Stimulated activated CD8-positive, alpha-beta memory T cell treated with anti-CD3 and anti-CD28 coated beads, Interleukin-4, amount 100 ng/mL, for 1 hour (primary cell): ENCODE data around the gene PRKCA.
A peak's percentile ranks its signal among the peaks of the same experiment; 100 is the strongest.

Source experiments
- DNase-seq, 2 donors: peaks; one replicate each; pipeline ENCODE4 v3.0.0-alpha.2; 2020; ENCODE audit warnings: low read depth in 2 of 2, low spot score in 1 of 2

Gene PRKCA

DNA sequence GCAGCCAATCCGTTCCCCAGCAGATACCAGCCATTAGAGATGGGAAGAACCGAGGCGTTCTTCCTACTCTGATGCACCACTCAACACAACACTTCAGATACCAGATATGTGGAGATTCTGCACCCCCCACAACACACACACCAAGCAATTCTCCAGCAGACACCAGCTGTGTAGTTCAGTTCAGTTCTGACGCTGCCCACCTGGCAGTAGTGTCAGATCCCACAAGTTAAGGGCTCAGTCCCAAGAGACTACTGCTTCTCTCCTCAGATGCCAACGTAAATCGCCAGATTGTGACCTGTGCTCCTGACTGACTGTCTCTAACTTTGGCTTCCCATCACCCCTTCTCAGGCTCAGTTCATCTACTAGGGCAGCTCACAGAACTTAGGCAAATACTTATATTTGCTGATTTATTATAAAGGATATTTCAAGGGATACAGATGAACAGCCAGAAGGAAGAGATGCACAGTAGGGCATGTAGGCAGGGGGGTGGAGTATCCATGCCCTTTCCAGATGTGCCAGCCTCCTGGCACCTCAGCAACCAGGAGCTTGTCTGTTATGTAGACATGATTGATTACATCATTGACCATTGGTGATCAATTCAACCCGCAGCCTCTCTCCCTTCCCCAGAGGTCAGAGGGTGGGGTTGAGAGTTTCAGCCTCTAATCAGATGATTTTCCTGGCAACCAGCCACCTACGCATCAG, 110.6 kb downstream of the PRKCA start:
- DNase-seq, result no peak

DNA sequence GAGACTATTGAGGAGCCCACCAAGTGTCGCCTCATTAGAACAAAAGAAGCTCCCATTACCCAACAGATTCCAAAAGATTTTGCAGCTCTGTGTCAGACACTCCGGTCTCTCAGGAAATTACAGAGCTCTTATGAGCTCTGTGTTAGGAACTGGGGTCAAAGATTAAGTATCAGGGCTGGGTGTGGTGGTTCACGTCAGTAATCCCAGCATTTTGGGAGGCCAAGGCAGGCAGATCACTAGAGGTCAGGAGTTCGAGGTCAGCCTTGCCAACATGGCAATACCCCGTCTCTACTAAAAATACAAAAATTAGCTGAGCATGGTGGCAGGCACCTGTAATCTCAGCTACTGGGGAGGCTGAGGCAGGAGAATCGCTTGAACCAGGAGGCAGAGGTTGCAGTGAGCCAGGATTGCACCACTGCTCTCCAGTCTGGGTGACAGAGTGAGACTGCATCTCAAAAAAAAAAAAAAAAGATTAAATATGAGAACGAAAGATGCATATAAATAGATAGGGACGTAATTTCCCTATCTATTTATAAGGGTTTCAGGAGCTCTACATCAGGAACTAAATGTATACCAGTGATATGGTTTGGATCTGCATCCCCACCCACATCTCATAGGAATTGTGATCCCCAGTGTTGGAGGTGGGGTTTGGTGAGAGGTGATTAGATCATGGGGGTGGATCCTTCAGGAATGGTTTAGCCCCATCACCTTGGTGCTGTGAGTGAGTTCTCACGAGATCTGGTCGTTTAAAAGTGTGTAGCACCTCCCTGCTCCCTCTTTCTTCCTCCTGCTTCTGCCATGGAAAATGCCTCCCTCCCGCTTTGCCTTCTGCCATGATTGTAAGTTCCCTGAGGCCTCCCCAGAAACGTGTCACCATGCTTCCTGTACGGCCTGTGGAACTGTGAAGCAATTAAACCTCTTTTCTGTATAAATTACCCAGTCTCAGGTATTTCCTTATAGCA, 111.4 kb downstream of the PRKCA start:
- no peak for DNase-seq

GRCh38 chr17:66414561-66415175, 112.3 kb downstream of the PRKCA start:
- no peak for DNase-seq

GRCh38 chr17:66415366-66416206, 113.2 kb downstream of the PRKCA start:
- no peak for DNase-seq

DNA sequence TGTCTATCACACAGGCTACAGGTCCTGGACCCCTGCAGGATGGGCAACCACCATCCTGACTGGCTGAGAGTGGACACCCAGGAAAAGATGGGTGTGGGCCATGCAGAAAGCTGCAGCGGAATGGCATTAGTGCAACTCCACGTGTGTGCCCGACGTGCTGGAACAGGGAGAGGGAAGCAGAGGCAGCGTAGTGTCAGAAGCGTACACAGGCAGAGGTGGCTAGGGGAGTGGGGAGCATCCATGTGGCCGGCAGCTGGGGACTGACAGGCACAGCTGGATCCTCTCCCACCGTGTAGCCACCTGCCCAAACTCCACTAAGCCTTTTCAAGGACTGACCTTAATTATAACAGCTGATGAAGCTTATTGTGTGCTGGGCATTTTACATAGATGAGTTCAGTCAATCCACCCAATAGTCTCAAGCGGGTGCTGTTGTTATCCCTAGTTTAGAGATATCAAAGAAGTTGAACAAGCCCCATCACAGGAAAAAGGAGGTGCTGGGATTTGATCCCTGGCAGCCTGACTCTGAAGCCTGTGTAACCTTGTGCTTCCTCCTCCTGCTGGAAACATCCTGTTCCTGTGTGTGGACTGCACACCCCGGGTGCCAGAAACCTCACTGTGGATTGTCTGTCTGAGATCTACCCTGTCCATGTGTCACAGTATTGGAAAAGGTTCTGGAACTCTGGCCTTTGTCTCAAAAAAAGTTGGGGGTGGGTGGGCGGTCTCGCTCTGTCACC, 114.0 kb downstream of the PRKCA start:
- no peak for DNase-seq

DNA sequence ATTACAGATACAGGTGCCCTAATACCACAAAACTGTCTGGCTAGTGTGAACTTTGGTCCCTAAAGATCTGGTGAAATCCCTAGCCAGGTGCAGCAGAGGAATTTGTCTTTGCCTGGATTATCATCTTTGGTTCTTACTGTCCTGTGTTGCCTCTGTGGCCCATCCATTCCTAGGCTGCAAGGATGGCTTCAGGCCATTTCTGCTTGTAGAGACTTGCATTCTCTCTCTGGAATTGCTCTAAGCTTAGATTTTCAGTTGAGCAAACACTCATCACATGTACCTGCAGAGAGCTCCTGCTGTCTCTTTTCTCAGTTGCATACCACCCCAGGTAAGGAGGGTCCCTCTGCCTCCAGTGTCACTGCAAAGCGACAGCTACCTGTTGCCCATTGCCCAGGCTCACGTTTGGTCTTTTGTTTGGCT, 114.9 kb downstream of the PRKCA start:
- no peak for DNase-seq

DNA sequence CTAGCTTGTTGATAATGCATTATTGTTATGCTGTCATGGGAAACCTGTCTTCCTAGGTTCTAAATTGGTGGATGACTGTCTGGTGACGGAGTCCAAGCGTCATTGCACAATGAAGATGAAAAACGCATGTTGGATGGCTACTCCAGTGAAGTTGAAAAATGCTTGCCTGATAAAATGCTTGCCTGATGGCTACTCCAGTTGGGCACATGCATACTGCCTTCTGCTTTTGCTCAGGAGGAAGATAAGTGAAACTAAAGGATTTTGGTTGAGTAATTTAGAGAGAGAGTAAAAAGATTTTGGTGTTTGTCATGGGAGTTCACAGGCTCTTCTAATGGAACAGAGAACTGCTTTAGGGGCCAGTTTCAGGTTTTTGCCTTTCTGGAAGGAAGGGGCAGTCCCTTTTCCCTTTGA, 118.6 kb downstream of the PRKCA start:
- DNase-seq, result no peak

- no peak for DNase-seq
These were observed 119.8 kb downstream of the PRKCA start for GRCh38 chr17:66422186-66422585.

- DNase-seq, result no peak
These were observed 120.9 kb downstream of the PRKCA start for GRCh38 chr17:66423056-66423955.

GRCh38 chr17:66425756-66426396, 123.5 kb downstream of the PRKCA start:
- DNase-seq, result no peak

- peak in 1 of 2 donors; percentile 14 for DNase-seq
These were observed 124.1 kb downstream of the PRKCA start for GRCh38 chr17:66426397-66427033.

GRCh38 chr17:66427134-66427533, 124.7 kb downstream of the PRKCA start:
- no peak for DNase-seq

GRCh38 chr17:66429680-66430079, 127.3 kb downstream of the PRKCA start:
- DNase-seq, result no peak

- DNase-seq, result no peak
These were observed 128.7 kb downstream of the PRKCA start for GRCh38 chr17:66430846-66431795.

- DNase-seq, result no peak
These were observed 129.5 kb downstream of the PRKCA start for GRCh38 chr17:66431910-66432309.

- DNase-seq, result no peak
These were observed 130.1 kb downstream of the PRKCA start for GRCh38 chr17:66432411-66432957.
